Measurements from ENCODE around the gene SIK3.

DNA sequence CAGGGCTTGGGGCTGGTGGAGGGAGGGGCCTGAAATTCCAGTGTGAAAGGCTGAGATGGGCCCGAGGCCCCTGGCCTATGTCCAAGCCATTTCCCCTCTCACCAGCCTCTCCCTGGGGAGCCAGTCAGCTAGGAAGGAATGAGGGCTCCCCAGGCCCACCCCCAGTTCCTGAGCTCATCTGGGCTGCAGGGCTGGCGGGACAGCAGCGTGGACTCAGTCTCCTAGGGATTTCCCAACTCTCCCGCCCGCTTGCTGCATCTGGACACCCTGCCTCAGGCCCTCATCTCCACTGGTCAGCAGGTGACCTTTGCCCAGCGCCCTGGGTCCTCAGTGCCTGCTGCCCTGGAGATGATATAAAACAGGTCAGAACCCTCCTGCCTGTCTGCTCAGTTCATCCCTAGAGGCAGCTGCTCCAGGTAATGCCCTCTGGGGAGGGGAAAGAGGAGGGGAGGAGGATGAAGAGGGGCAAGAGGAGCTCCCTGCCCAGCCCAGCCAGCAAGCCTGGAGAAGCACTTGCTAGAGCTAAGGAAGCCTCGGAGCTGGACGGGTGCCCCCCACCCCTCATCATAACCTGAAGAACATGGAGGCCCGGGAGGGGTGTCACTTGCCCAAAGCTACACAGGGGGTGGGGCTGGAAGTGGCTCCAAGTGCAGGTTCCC lies 268.6 kb downstream of the SIK3 start, which contains the start of gene APOC3:
- no peak for TF ChIP-seq CTCF (IDR thresholded peaks at IDR 0.05)
- no peak for TF ChIP-seq REST (IDR thresholded peaks at IDR 0.05; ENCODE audit: low read depth, low read length)
- no peak for TF ChIP-seq EZH2phosphoT487 (IDR thresholded peaks at IDR 0.05; ENCODE audit: borderline replicate concordance, low read depth)
- no peak for TF ChIP-seq POLR2AphosphoS5 (IDR thresholded peaks at IDR 0.05; ENCODE audit: low read depth, low read length)
- no peak for TF ChIP-seq RAD21 (IDR thresholded peaks at IDR 0.05; ENCODE audit: low read length)
- no peak for TF ChIP-seq GABPA (IDR thresholded peaks at IDR 0.05; ENCODE audit: low read depth)
- no peak for TF ChIP-seq TEAD4 (IDR thresholded peaks at IDR 0.05; ENCODE audit: borderline replicate concordance, insufficient read depth)
- TF ChIP-seq MAX (IDR thresholded peaks at IDR 0.05; ENCODE audit: low read depth): no peak
- no peak for TF ChIP-seq NRF1 (IDR thresholded peaks at IDR 0.05; ENCODE audit: low read depth, low read length)
